HS-5 (cell line): ENCODE results near the gene LRPAP1.

Experiments
- DNase-seq: peaks from one replicate; pipeline ENCODE4 v3.0.0-alpha.2; 2012; ENCODE audit warnings: low read depth

LRPAP1 gene

GRCh38 chr4:3485011-3485791, 47.0 kb downstream of the LRPAP1 start:
- DNase-seq = no peak

GRCh38 chr4:3484057-3484973, 47.9 kb downstream of the LRPAP1 start:
- no peak for DNase-seq

GRCh38 chr4:3483471-3483921, 48.7 kb downstream of the LRPAP1 start:
- DNase-seq = no peak

- no peak for DNase-seq
Measured at GRCh38 chr4:3482707-3483106, 49.5 kb downstream of the LRPAP1 start.

GRCh38 chr4:3481783-3482393, 50.3 kb downstream of the LRPAP1 start:
- no peak for DNase-seq

GRCh38 chr4:3481113-3481531, 51.1 kb downstream of the LRPAP1 start:
- DNase-seq = no peak

GRCh38 chr4:3480528-3481112, 51.6 kb downstream of the LRPAP1 start:
- DNase-seq = no peak

- DNase-seq = no peak
Measured at GRCh38 chr4:3479358-3480101, 52.7 kb downstream of the LRPAP1 start.

- DNase-seq = no peak
Measured at GRCh38 chr4:3478446-3479357, 53.5 kb downstream of the LRPAP1 start.

- no peak for DNase-seq
Measured at GRCh38 chr4:3477750-3478430, 54.3 kb downstream of the LRPAP1 start.

- no peak for DNase-seq
Measured at GRCh38 chr4:3476936-3477749, 55.1 kb downstream of the LRPAP1 start.

GRCh38 chr4:3476341-3476747, 55.9 kb downstream of the LRPAP1 start:
- no peak for DNase-seq

GRCh38 chr4:3475713-3476260, 56.4 kb downstream of the LRPAP1 start:
- DNase-seq = no peak

GRCh38 chr4:3475041-3475712, 57.0 kb downstream of the LRPAP1 start:
- DNase-seq = no peak

- DNase-seq = no peak
Measured at GRCh38 chr4:3473996-3474765, 58.0 kb downstream of the LRPAP1 start.

- no peak for DNase-seq
Measured at GRCh38 chr4:3473181-3473950, 58.9 kb downstream of the LRPAP1 start.
